T-helper 22 cell (primary cell): Measurements from ENCODE around the gene ZSCAN10.
"Not testable (repeated sequence)": the region's sequence is repeated elsewhere in the genome, so short reads cannot be mapped to it uniquely, and the experiment has no call there.

Experiments used
- DNase-seq: peaks from one replicate; pipeline ENCODE4 v3.0.0-alpha.2; 2020; ENCODE audit warnings: low read depth

Gene ZSCAN10

GRCh38 chr16:3085868-3086595, 13.1 kb downstream of the ZSCAN10 start:
- no peak for DNase-seq

GRCh38 chr16:3084969-3085670, 14.0 kb downstream of the ZSCAN10 start:
- no peak for DNase-seq

GRCh38 chr16:3084491-3084890, 14.6 kb downstream of the ZSCAN10 start:
- DNase-seq, result no peak

- DNase-seq, result not testable (repeated sequence)
Observed at GRCh38 chr16:3083408-3083807, 15.7 kb downstream of the ZSCAN10 start.

GRCh38 chr16:3081957-3082356, 17.1 kb downstream of the ZSCAN10 start:
- not testable (repeated sequence) for DNase-seq

- DNase-seq, result no peak
Observed at GRCh38 chr16:3080024-3080423, 19.1 kb downstream of the ZSCAN10 start.

GRCh38 chr16:3076577-3076976, 22.5 kb downstream of the ZSCAN10 start:
- no peak for DNase-seq

- DNase-seq, result not testable (repeated sequence)
Observed at GRCh38 chr16:3075946-3076345, 23.1 kb downstream of the ZSCAN10 start.

- no peak for DNase-seq
Observed at GRCh38 chr16:3075523-3075915, 23.6 kb downstream of the ZSCAN10 start.

- peak; percentile 84 for DNase-seq
Observed at GRCh38 chr16:3074860-3075522, 24.1 kb downstream of the ZSCAN10 start.

GRCh38 chr16:3073448-3073847, 25.6 kb downstream of the ZSCAN10 start:
- DNase-seq, result no peak

- DNase-seq, result not testable (repeated sequence)
Observed at GRCh38 chr16:3072576-3073263, 26.4 kb downstream of the ZSCAN10 start.

- not testable (repeated sequence) for DNase-seq
Observed at GRCh38 chr16:3072148-3072547, 26.9 kb downstream of the ZSCAN10 start.

GRCh38 chr16:3071655-3072054, 27.4 kb downstream of the ZSCAN10 start:
- DNase-seq, result no peak

GRCh38 chr16:3070608-3071111, 28.4 kb downstream of the ZSCAN10 start:
- no peak for DNase-seq

GRCh38 chr16:3069146-3069545, 29.9 kb downstream of the ZSCAN10 start:
- DNase-seq, result not testable (repeated sequence)

GRCh38 chr16:3068487-3068886, 30.6 kb downstream of the ZSCAN10 start:
- DNase-seq, result no peak

GRCh38 chr16:3066440-3066748, 32.7 kb downstream of the ZSCAN10 start:
- DNase-seq, result no peak

- DNase-seq, result no peak
Observed at GRCh38 chr16:3065742-3066439, 33.2 kb downstream of the ZSCAN10 start.

- DNase-seq, result peak; percentile 63
Observed at GRCh38 chr16:3065069-3065741, 33.9 kb downstream of the ZSCAN10 start, which contains the start of gene IL32. TSS of gene IL32 (plus strand) at chr16:3065640. CDS start at chr16:3065812, 172 bp downstream.
